Trophoblast cell (in vitro differentiated cells and primary cell): ENCODE results near the gene USP48.

ENCODE experiments used
- DNase-seq, 2 donors: peaks; one replicate each; pipeline ENCODE4 v3.0.0-alpha.2; 2016
- H2AFZ ChIP-seq: 2 replicates; pipeline ENCODE4 v1.6.1; 2013; ENCODE audit warnings: low read length, moderate library complexity, mild to moderate bottlenecking; ENCODE audit not compliant: insufficient read depth, poor library complexity
- H2AK5ac ChIP-seq: 2 replicates; pipeline ENCODE4 v1.6.1; 2013; ENCODE audit warnings: mild to moderate bottlenecking, low read length
- H2BK120ac ChIP-seq: 2 replicates; pipeline ENCODE4 v1.6.1; 2013; ENCODE audit warnings: low read length, mild to moderate bottlenecking, moderate library complexity; ENCODE audit not compliant: insufficient read depth, poor library complexity
- H2BK12ac ChIP-seq: 2 replicates; pipeline ENCODE4 v1.6.1; 2013; ENCODE audit warnings: mild to moderate bottlenecking, low read length, moderate library complexity
- H2BK5ac ChIP-seq: 2 replicates; pipeline ENCODE4 v1.6.1; 2013; ENCODE audit warnings: low read length, low read depth, moderate library complexity, mild to moderate bottlenecking; ENCODE audit not compliant: poor library complexity
- H3K14ac ChIP-seq: 2 replicates; pipeline ENCODE4 v1.6.1; 2013; ENCODE audit warnings: mild to moderate bottlenecking, low read length
- H3K18ac ChIP-seq: 2 replicates; pipeline ENCODE4 v1.6.1; 2013; ENCODE audit warnings: mild to moderate bottlenecking, low read length
- H3K23ac ChIP-seq: 2 replicates; pipeline ENCODE4 v1.6.1; 2013; ENCODE audit warnings: low read length
- H3K27ac ChIP-seq: 2 replicates; pipeline ENCODE4 v1.5.1; 2013; ENCODE audit warnings: low read depth, mild to moderate bottlenecking, inconsistent platforms, low read length, moderate library complexity
- H3K27me3 ChIP-seq: 2 replicates; pipeline ENCODE4 v1.6.1; 2013; ENCODE audit warnings: inconsistent platforms, mild to moderate bottlenecking, low read length, moderate library complexity; ENCODE audit not compliant: insufficient read depth
- H3K36me3 ChIP-seq, 2 experiments: 1 replicate in 1 of 2; 2 replicates in 1 of 2; pipeline ENCODE4 v1.6.1; 2013; ENCODE audit warnings: low read length in 2 of 2, mild to moderate bottlenecking in 2 of 2, moderate library complexity in 1 of 2; ENCODE audit not compliant: insufficient read depth in 2 of 2, control insufficient read depth in 1 of 2
- H3K4ac ChIP-seq: 2 replicates; pipeline ENCODE4 v1.6.1; 2013; ENCODE audit warnings: low read depth, mild to moderate bottlenecking, low read length, moderate library complexity
- H3K4me1 ChIP-seq, 2 experiments: 1 replicate in 1 of 2; 2 replicates in 1 of 2; pipeline ENCODE4 v1.6.1; 2013; ENCODE audit warnings: low read length in 2 of 2, mild to moderate bottlenecking in 2 of 2, moderate library complexity in 1 of 2; ENCODE audit not compliant: insufficient read depth in 2 of 2, control insufficient read depth in 1 of 2
- H3K4me2 ChIP-seq: 2 replicates; pipeline ENCODE4 v1.6.1; 2013; ENCODE audit warnings: inconsistent platforms, mild to moderate bottlenecking, low read length, moderate library complexity
- H3K4me3 ChIP-seq: 2 replicates; pipeline ENCODE4 v1.5.1; 2013; ENCODE audit warnings: mild to moderate bottlenecking, low read depth, low read length, inconsistent platforms
- H3K79me1 ChIP-seq: one replicate; pipeline ENCODE4 v1.6.1; 2013; ENCODE audit warnings: low read length
- H3K79me2 ChIP-seq: 2 replicates; pipeline ENCODE4 v1.6.1; 2013; ENCODE audit warnings: low read length, mild to moderate bottlenecking; ENCODE audit not compliant: control insufficient read depth, insufficient read depth, poor library complexity
- H3K9ac ChIP-seq: 2 replicates; pipeline ENCODE4 v1.6.1; 2013; ENCODE audit warnings: mild to moderate bottlenecking, low read length
- H3K9me3 ChIP-seq: 2 replicates; pipeline ENCODE4 v1.6.1; 2013; ENCODE audit warnings: low read depth, mild to moderate bottlenecking, control low read depth, inconsistent platforms, low read length; ENCODE audit not compliant: insufficient read depth
- H4K12ac ChIP-seq: 2 replicates; pipeline ENCODE4 v1.6.1; 2013; ENCODE audit warnings: low read depth, mild to moderate bottlenecking, low read length, moderate library complexity
- H4K8ac ChIP-seq: 2 replicates; pipeline ENCODE4 v1.6.1; 2013; ENCODE audit warnings: low read depth, mild to moderate bottlenecking, low read length, moderate library complexity
- H4K91ac ChIP-seq: one replicate; pipeline ENCODE4 v1.6.1; 2013; ENCODE audit warnings: low read depth, mild to moderate bottlenecking, low read length, moderate library complexity
- WGBS: extraction: QIAGEN DNeasy Blood & Tissue Kit; methylation state at CpG from one replicate; pipeline ENCODE4 v1.1.7; 2013; ENCODE audit warnings: missing lambda C conversion rate; ENCODE audit not compliant: insufficient read length, insufficient coverage; ENCODE audit errors: extremely low coverage; 5-methylcytosine and 5-hydroxymethylcytosine counted together

USP48 gene

GRCh38 chr1:21653744-21654100 is 129.2 kb downstream of the USP48 start:
- no peak overlapping the region for H2BK12ac ChIP-seq
- H3K9me3 ChIP-seq = peaks cover 8% of the 10 kb centered on the region
- no peak overlapping the region for H3K27ac ChIP-seq

GRCh38 chr1:21652937-21653743 is 129.8 kb downstream of the USP48 start:
- H3K9me3 ChIP-seq = peaks cover 8% of the 10 kb centered on the region
- H3K4me1 ChIP-seq = peaks cover 3 to 5% of the 10 kb centered on the region in 2 experiments
- no peak overlapping the region for H3K27ac ChIP-seq
- H4K8ac ChIP-seq = no peak overlapping the region
- no peak overlapping the region for H3K4me2 ChIP-seq
- no peaks in the 10 kb centered on the region for H3K79me1 ChIP-seq
- H2BK5ac ChIP-seq = no peak overlapping the region
- no peak overlapping the region for H4K12ac ChIP-seq
- no peak overlapping the region for H3K23ac ChIP-seq
- no peak overlapping the region for H2BK120ac ChIP-seq
- no peak overlapping the region for H3K9ac ChIP-seq
- no peaks in the 10 kb centered on the region for H3K79me2 ChIP-seq
- H3K4ac ChIP-seq = no peak overlapping the region
- no peak for DNase-seq
- H2AK5ac ChIP-seq = no peak overlapping the region
- WGBS = no CpG with 5 or more reads among the region's 10 CpGs
- H3K18ac ChIP-seq = no peak overlapping the region
- H4K91ac ChIP-seq = no peak overlapping the region
- H2BK12ac ChIP-seq = no peak overlapping the region
- no peaks in the 10 kb centered on the region for H3K36me3 ChIP-seq
- no peak overlapping the region for H3K14ac ChIP-seq
- no peak overlapping the region for H2AFZ ChIP-seq
- H3K27me3 ChIP-seq = peaks cover 21% of the 10 kb centered on the region
- H3K4me3 ChIP-seq = no peak overlapping the region

More at GRCh38 chr1:21653744-21654100, 129.2 kb downstream of the USP48 start:
- Histone ChIP-seq H3K4me3 (no peak overlapping the region), H3K27me3 (peaks cover 21% of the 10 kb centered on the region), H2BK120ac (no peak overlapping the region), H2AFZ (no peak overlapping the region), H3K79me2 (no peaks in the 10 kb centered on the region), H4K8ac (no peak overlapping the region), H3K4me1 (peaks cover 3 to 5% of the 10 kb centered on the region in 2 experiments), H3K9ac (no peak overlapping the region), H4K12ac (no peak overlapping the region), H3K18ac (no peak overlapping the region), H3K14ac (no peak overlapping the region), H2BK5ac (no peak overlapping the region), H3K79me1 (no peaks in the 10 kb centered on the region), H3K4ac (no peak overlapping the region), H3K4me2 (no peak overlapping the region), H4K91ac (no peak overlapping the region), H3K23ac (no peak overlapping the region), H3K36me3 (no peaks in the 10 kb centered on the region), H2AK5ac (no peak overlapping the region)
- DNase-seq = no peak
- WGBS = no CpG with 5 or more reads among the region's 6 CpGs

- H4K91ac ChIP-seq = no peak overlapping the region
- H4K8ac ChIP-seq = no peak overlapping the region
- H3K4me1 ChIP-seq = peaks cover 3 to 5% of the 10 kb centered on the region in 2 experiments
- no peak overlapping the region for H3K4ac ChIP-seq
- no peaks in the 10 kb centered on the region for H3K79me1 ChIP-seq
- H3K27me3 ChIP-seq = peaks cover 21% of the 10 kb centered on the region
- no peak overlapping the region for H3K4me2 ChIP-seq
- H3K4me3 ChIP-seq = no peak overlapping the region
- H3K23ac ChIP-seq = no peak overlapping the region
- H3K9ac ChIP-seq = no peak overlapping the region
- no peak overlapping the region for H2AFZ ChIP-seq
- H2BK120ac ChIP-seq = no peak overlapping the region
- no peak for DNase-seq
- H3K27ac ChIP-seq = no peak overlapping the region
- H2BK5ac ChIP-seq = no peak overlapping the region
- WGBS = no CpG with 5 or more reads among the region's 39 CpGs
- no peak overlapping the region for H4K12ac ChIP-seq
- peaks cover 8% of the 10 kb centered on the region for H3K9me3 ChIP-seq
- H2AK5ac ChIP-seq = no peak overlapping the region
- no peaks in the 10 kb centered on the region for H3K79me2 ChIP-seq
- no peak overlapping the region for H3K14ac ChIP-seq
- no peaks in the 10 kb centered on the region for H3K36me3 ChIP-seq
- H3K18ac ChIP-seq = no peak overlapping the region
- H2BK12ac ChIP-seq = no peak overlapping the region
These were observed 130.6 kb downstream of the USP48 start for GRCh38 chr1:21652101-21652936.

GRCh38 chr1:21651214-21652042 is 131.5 kb downstream of the USP48 start:
- H3K23ac ChIP-seq = no peak overlapping the region
- H3K4ac ChIP-seq = no peak overlapping the region
- peak overlapping the region; percentile 55 for H3K4me2 ChIP-seq
- H3K27ac ChIP-seq = no peak overlapping the region
- H4K12ac ChIP-seq = no peak overlapping the region
- peak in 1 of 2 donors; percentile 45 for DNase-seq
- no peak overlapping the region for H3K9ac ChIP-seq
- H3K9me3 ChIP-seq = peaks cover 5% of the 10 kb centered on the region
- peak overlapping the region; percentile 56 for H3K4me3 ChIP-seq
- H3K79me2 ChIP-seq = no peaks in the 10 kb centered on the region
- no peak overlapping the region for H3K18ac ChIP-seq
- H2BK120ac ChIP-seq = no peak overlapping the region
- no peak overlapping the region for H2AFZ ChIP-seq
- no peak overlapping the region for H4K8ac ChIP-seq
- no peaks in the 10 kb centered on the region for H3K36me3 ChIP-seq
- no CpG with 5 or more reads among the region's 80 CpGs for WGBS
- H3K14ac ChIP-seq = no peak overlapping the region
- H2BK5ac ChIP-seq = no peak overlapping the region
- H3K79me1 ChIP-seq = no peaks in the 10 kb centered on the region
- no peak overlapping the region for H2AK5ac ChIP-seq
- peaks cover 3 to 5% of the 10 kb centered on the region in 2 experiments for H3K4me1 ChIP-seq
- H4K91ac ChIP-seq = no peak overlapping the region
- H3K27me3 ChIP-seq = peaks cover 21% of the 10 kb centered on the region
- no peak overlapping the region for H2BK12ac ChIP-seq
